Lung microvascular endothelial cell (primary cell): ENCODE results near the gene KLRF1. TPM values are rescaled to one million over a fixed set of nuclear protein-coding genes. Genes with fewer than 3 reads are reported as not detected.

ENCODE experiments used
- DNase-seq, 2 donors: peaks; one replicate each; pipeline versions ENCODE4 v3.0.0 to v3.0.0-alpha.2; 2010; ENCODE audit warnings: low read depth in 2 of 2
- total RNA-seq: library from RNA; depleted of rRNA; stranded (reverse); fragments of >200 nt; gene quantifications from 2 replicates; pipeline ENCODE4 v1.2.1, GENCODE V29; 2014

Gene KLRF1
- total RNA-seq, 1 donor from 2014 or later: 0.20 TPM

GRCh38 chr12:9808504-9808903, 18.8 kb upstream of the KLRF1 start:
- DNase-seq: no peak

DNA sequence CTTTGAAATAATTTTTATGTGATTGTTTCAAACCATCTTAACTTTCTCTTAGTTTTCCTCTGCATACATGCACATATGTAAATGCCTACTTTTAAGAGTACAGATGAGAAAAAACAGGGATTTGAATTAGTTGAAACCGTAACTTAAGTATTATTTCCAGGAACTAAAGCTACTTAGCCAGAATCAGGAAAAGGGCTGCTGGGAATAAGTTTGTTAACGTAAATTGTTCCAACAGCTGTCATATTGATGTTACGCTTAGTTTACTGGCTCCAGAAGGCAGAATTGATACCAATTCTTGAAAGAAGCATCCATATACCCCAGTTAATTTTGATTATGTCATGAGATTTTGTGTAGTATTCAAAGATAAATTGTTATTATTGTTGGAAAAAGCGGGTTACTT, 17.9 kb upstream of the KLRF1 start:
- DNase-seq: no peak

DNA sequence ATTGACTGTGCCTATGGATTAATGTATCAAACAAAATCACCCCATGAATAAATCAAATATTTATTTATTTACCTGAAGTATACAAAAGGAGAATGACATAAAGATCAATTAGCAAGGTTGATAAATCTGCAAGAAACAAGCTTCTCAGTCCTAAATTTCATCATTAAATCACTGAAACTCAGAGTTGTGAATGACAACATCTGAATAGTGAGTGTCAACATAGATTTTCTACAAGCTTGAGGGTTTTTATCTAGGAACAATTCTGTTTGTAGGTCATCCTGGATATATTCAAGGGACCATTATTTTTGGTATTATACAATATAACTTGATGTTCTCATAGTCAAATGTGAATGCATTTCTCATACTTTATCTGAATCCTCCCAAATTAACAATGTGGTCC, 17.4 kb upstream of the KLRF1 start:
- no peak for DNase-seq

DNA sequence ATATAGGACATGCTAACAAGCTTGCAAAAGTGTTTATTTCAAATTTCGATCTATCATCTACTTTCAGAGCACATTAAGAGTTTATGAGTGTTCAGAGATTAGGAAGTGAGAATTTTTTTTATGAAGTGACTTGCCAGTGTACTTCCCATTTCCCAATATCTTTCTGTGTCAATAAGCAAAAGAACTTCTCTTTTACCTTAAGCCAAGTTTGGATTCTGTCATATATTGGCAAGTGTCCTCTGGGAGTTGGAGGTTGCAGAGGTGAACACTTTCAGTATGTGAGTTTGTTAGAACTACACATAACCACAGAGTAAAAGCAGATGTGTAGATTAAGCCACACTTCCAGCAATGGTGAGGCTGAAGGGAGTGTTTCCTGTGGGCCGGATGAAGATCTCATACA, 16.6 kb upstream of the KLRF1 start:
- DNase-seq: no peak

DNA sequence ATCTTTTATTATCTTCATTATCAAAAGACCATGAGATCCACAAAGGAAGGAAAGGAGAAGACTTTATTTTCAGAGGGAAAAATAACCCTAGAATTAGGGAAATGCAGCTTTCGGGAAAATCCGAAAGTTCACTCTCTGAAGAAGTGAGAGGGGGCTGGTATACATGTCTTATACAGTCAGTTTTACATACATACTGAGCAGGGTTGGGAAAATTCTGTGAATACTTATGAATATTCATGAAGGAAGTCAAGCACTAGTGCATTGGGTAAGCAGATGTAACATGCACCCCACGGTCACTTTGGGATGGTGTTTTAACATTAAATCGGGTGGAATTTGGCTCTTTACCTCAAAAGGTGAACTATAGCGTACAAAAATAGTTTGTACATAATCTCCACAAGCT, 15.7 kb upstream of the KLRF1 start:
- DNase-seq: no peak

DNA sequence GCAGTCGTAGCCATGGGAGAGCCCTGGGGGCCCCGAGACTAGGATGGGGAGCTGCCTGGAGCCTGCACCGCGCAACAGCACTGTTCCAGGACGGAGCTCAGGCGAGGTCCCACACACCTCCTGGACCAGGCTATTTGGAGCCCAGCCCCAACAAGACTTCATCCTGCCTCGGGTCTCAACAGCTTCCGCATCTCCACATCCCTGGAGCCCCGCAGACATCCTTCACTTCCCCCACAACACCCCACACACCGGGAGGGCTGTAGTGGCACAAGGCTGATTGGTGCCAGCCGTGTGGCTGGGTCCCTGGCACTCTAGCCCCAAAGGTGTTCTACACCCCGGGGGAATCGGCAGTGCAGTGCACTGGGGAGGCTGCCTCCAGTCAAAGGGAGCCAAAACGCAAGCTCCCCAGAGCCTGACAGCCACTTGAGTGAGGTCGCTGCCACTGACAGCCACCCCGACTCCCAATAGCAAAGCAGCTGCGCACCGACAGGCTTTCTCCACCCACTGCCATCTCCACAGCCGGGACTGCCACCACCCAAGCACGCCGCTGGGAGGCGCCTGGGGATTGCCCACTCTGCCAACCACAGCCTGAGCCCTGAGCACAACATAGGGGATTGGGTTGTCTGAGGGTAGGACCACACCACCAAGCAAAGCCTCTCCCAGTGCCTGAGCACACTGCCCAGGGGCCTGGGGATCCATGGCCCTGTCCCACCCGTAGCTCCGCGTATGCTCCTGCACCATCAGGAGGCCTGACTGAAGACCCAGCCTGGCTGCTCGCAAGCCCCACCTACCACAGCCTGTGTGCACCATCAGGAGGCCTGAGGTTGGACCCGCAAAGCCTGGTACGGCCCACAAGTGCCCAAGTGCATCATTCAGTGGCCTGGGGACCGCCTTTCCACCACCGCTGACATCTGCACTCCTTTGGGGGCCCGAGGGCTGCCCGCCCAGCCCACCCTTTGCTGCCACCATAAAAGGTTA, 13.2 kb upstream of the KLRF1 start:
- peak; percentile 74 for DNase-seq

DNA sequence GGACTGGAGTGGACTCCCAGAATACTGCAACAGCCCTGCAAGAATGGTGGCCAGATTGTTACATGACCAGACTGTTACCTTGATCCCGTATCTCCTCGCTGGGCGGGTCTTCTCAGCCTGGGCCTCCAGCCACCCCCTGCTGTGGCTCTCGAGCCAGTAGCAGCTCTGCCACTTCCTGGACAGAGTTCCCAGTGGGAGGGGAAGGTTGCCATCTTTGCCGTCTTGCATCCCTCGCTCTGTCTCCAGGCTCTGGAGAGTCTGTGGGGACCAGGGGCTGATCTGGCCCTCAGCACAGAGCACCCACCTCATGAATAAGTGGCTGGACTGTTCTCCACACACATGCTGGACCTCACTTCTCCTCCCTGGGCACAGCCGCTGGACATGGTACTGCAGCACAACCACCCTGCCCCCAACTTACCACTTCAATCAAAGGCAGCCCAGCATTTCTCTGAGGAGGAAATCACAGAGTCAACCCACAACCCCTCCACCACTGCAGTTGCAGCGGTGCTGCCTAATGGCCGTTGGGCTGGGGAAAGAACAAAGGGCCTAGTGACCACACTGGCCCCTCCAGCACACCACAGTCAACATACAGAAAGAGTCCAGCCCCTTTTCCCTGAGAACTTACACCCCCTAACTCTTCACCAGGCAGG, 6.9 kb upstream of the KLRF1 start:
- no peak for DNase-seq

DNA sequence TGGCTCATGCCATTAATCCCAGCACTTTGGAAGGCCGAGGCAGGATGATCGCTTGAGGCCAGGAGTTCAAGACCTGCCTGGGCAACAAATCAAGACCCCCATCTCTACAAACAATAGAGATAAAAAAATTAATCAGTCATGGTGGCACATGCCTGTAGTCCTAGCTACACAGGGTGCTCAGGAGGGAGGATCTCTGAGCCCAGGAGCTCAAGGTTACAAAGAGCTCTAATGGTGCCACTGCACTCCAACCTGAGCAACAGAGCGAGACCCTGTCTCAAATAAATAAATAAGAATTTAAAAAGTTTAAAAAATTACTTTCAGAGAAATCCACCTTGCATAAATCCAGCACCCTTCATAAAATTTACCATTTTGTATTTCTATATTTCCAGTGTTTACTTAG, 2.2 kb downstream of the KLRF1 start:
- no peak for DNase-seq

GRCh38 chr12:9829982-9830381, 2.7 kb downstream of the KLRF1 start:
- no peak for DNase-seq

GRCh38 chr12:9831720-9832119, 4.4 kb downstream of the KLRF1 start:
- no peak for DNase-seq

DNA sequence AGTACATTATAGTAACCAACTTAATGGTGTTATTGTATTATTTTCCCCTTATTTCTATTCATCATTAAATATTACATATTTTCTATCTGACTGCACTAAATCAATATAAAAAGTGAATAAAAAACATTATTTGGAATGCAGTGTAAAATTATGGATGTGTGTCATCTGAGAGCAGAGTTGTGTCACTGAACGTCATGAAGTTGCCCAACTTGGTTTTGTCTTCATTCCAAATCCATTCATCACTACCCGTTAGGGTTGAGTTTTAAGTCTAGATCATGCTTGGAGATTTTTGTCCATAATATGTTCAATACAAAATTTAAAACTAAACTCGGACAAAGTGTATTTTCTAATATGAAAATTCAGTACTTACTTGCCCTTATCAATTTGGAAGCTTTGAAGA, 16.1 kb downstream of the KLRF1 start:
- no peak for DNase-seq

DNA sequence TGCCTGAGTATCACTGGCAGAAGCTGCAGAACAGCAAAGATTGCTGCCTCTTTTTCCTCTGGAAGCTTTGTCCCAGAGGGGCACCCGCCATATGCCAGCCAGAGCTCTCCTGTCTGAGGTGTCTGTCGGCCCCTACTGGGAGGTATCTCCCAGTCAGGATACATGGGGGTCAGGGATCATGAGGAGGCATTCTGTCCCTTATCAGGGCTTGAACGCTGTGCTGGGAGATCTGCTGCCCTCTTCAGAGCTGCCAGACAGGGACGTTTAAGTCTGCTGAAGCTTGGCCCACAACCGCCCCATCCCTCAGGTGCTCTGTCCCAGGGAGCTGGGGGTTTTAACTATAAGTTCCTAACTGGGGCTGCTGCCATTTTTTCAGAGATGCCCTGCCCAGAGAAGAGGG, 21.6 kb downstream of the KLRF1 start:
- DNase-seq: no peak

GRCh38 chr12:9851050-9851449, 23.8 kb downstream of the KLRF1 start:
- DNase-seq: no peak

DNA sequence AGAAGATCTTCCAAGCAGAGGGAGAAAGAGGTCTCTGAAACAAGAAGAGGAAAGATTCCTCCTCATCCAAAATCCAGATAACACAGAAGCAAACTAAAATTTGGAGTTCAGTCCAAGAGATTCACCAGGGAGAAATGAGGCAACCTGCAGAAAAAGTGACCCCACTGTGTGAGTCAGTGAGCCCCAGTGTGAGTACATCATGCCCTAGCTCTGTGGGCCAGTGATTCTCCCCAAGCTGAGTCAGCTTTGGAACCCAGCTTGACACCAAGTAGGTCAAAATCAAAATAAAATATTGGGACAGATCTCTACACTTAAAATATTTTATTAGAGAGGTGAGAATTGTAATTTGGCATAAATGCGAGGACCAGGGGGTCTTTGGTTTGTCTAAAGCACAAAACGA, 24.6 kb downstream of the KLRF1 start:
- DNase-seq: no peak

DNA sequence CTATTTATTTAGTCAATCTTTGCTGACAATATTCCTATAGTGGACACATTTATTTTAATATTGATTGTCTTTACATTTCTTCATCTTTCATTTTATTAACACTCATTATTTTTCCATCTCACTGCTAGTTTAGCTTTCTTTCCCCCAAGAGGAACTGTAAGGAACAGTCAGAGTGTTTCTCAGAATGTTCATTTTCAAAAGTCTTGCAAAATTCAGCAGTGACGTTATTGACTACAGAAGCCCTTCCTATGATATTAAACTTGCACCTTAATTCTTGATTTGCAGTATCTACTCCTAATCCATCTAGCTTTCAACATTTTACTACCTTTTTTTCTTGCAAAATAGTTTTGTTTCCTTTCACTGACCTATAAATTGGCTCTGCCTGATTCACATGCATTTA, 28.9 kb downstream of the KLRF1 start:
- no peak for DNase-seq

DNA sequence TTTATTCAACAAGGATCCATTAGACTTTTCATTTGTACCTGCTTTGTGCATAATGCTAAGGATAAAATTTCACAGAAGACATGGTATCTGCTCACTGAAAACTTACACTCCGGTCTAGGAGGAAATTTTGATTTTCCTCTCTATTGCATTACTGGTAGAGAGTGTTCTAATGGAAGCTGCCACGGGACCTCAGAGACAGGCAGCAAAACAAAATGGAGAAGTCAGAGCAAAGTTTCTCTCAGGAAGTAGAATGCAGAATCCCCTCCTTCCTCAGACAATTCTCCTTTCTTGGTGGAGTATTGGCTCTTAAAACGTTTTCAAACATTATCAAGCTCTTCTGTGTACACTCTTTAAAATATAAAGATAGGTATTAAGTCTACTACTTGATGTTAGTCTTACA, 29.6 kb downstream of the KLRF1 start:
- DNase-seq: no peak

- no peak for DNase-seq
Observed at GRCh38 chr12:9858135-9858534, 30.9 kb downstream of the KLRF1 start.

DNA sequence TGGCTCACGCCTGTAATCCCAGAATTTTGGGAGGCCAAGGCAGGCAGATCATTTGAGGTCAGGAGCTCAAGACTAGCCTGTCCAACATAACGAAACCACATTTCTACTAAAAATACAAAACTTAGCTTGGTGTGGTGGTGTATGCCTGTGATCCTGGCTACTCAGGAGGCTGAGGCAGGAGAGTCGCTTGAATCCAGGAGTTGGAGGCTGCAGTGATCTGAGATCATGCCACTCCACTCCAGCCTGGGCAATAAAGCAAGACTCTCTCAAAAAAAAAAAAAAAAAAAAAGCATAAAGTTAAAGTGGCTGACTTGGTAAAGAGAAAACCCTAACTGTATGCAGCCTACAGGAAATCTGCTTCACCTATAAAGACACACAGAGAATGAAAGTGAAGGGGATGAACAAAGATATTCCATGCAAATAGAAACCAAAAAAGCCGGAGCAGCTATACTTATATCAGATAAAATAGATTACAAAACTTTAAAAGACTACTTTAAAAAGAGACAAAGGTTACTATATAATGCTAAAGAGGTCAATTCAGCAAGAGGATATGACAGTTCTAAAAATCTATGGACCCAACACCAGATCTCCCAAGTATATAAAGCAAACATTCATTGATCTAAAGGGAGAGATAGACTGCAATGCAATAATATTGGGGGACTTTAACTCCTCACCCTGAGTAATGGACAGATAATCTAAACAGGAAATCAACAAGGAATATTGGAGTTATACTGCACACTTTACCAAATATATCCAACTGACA, 37.8 kb downstream of the KLRF1 start:
- peak in 1 of 2 donors; percentile 32 for DNase-seq

GRCh38 chr12:9866860-9867269, 39.6 kb downstream of the KLRF1 start:
- peak in 1 of 2 donors; percentile 50 for DNase-seq

DNA sequence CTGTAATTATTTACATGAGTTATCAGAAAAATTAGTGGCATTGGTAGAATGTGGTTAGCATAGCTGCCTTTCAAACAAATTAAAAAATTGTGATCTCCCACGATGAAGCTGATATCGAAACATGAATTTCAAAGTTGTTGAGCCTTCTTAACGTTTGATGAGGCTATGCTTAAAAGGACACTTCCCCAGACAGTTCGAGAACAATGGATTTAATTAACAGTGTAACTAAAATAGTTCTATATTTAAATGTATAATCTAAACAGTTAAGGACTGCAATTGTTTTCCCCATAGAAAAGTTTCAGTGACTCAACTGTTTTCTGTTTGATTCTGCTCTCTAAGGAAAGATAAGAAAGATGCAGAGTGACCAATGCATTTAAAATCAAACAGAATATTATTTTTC, 40.2 kb downstream of the KLRF1 start:
- DNase-seq: peak; percentile 39 to 50

DNA sequence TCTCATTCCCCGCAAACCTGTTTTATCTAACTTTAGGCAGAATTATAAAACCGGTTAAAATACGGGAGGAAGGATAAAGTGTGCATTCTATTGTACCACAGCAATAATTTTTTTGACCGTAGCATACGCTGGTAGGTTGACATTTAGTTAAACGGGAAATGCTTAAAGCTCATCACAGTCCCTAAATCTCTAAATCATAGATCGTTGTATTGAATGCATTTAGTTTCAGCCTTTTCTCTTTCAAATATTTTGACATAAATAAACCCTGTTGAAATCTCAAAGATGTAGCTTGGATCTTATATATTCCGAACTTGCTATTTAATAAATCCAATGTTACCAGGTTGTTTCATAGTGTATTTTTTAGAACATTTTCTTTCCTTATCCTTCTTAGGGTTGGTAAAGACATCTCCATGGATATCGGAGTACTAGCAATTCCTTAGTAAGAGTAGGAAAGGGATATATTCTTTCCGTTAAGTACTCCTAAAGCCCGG, 41.1 kb downstream of the KLRF1 start:
- DNase-seq: peak; percentile 35 to 52

GRCh38 chr12:9868951-9869306, 41.6 kb downstream of the KLRF1 start:
- DNase-seq: no peak
